Calu3 (cell line): Measurements from ENCODE around the gene GPR33. TPM values are rescaled to one million over a fixed set of nuclear protein-coding genes. Genes with fewer than 3 reads are reported as not detected.

ENCODE experiments used
- Bru-seq: library from RNA; stranded (reverse); fragments of 400-500 nt; gene quantifications from one replicate; lab custom pipeline; 2021; lab: Mats Ljungman, UMichigan
- BruChase-seq, 2 experiments: library from RNA; stranded (reverse); fragments of 400-500 nt; gene quantifications; one replicate each; lab custom pipeline; 2021; lab: Mats Ljungman, UMichigan
- BruUV-seq: library from RNA; stranded (reverse); fragments of 400-500 nt; replicated peaks from 2 replicates; lab custom pipeline; 2021; lab: Mats Ljungman, UMichigan
- CTCF ChIA-PET: fragments of 300-600 bp; sonication (Branson Sonifier 250); formaldehyde crosslinking; loops from one replicate; lab custom pipeline; 2022; ENCODE audit warnings: antibody characterized with exemption; lab: Charles Lee
- DNase-seq: peaks from one replicate; pipeline ENCODE4 v3.0.0; 2022
- H3K27ac Mint-ChIP-seq: one replicate; pipeline ENCODE4 v1.8.0; 2022; ENCODE audit warnings: mixed read lengths; ENCODE audit not compliant: unreplicated experiment
- H3K27me3 Mint-ChIP-seq: one replicate; pipeline ENCODE4 v1.8.0; 2022; ENCODE audit warnings: mixed read lengths; ENCODE audit not compliant: unreplicated experiment
- H3K36me3 Mint-ChIP-seq: one replicate; pipeline ENCODE4 v1.8.0; 2022; ENCODE audit warnings: mild to moderate bottlenecking, moderate library complexity, mixed read lengths; ENCODE audit not compliant: insufficient read depth, unreplicated experiment
- H3K4me1 Mint-ChIP-seq: one replicate; pipeline ENCODE4 v1.8.0; 2022; ENCODE audit warnings: mild to moderate bottlenecking, low read depth, mixed read lengths; ENCODE audit not compliant: unreplicated experiment
- H3K4me3 Mint-ChIP-seq: one replicate; pipeline ENCODE4 v1.8.0; 2022; ENCODE audit warnings: mild to moderate bottlenecking, low read depth, moderate library complexity, mixed read lengths; ENCODE audit not compliant: unreplicated experiment
- H3K9me3 Mint-ChIP-seq: one replicate; pipeline ENCODE4 v1.8.0; 2022; ENCODE audit warnings: low read depth, mixed read lengths; ENCODE audit not compliant: unreplicated experiment
- CTCF ChIP-seq: fragments of 200-600 bp; IDR thresholded peaks from one replicate; pipeline ENCODE4 v1.8.0; 2022; ENCODE audit warnings: antibody characterized with exemption; ENCODE audit not compliant: unreplicated experiment
- intact Hi-C: fragments of 100-400 bp; cut with micrococcal nuclease; formaldehyde crosslinking; loops from one replicate; pipeline ENCODE4 v1.10.0; 2022; ENCODE audit not compliant: unreplicated experiment
- long read RNA-seq: library from polyadenylated mRNA; stranded (forward); transcript quantifications from one replicate; pipeline ENCODE4 v2.0.0, GENCODE V29; 2022
- total RNA-seq: library from RNA; stranded (reverse); gene quantifications from 2 replicates; pipeline ENCODE4 v1.2.3, GENCODE V29; 2022

GPR33 gene
- total RNA-seq = not detected in 2 replicates
- not detected for Bru-seq, nascent RNA
- BruChase-seq, experiment 1, labeled RNA remaining after a 6-hour chase = not detected
- not detected for BruChase-seq, experiment 2, labeled RNA remaining after a 2-hour chase
- long read RNA-seq = 0 reads

DNA sequence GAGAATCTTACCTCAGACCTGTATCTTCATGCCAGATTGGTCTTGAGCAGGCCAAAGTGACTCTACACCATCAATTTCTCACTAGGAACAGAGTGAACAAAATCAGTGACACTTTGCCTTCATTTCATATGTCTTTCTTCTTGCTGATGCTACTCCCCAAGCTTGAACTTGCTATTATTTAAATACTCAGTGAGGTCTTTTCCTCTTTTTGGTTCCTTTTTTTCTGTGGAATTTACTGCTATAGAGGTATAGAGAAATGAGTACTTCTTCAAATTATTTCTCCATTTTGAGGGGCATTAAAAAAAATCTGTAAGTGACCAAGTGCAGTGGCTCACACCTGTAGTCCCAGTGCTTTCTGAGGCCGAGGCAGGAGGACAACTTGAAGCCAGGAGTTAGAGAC lies at the start of gene GPR33:
Gene GPR33 (minus strand): TSS at position 154 of the 400 bp plus-strand sequence. CDS start 4,074 bp downstream, outside the sequence.
- intact Hi-C loops = no loop called here
- Mint-ChIP-seq H3K36me3 (no peaks in the 10 kb centered on the region), H3K9me3 (no peaks in the 10 kb centered on the region), H3K27ac (no peak within 1 kb of the TSS), H3K4me1 (no peaks in the 10 kb centered on the region), H3K27me3 (no peaks in the 10 kb centered on the region), H3K4me3 (no peak within 1 kb of the TSS)
- CTCF ChIA-PET = interaction anchor here (0.7 kb wide), 1 partner anchor 85 kb away, joined by 3 read pairs; no protein-coding TSS in a partner anchor
- TF ChIP-seq CTCF = no peak
- no TSS peak for BruUV-seq
- no peak for DNase-seq

- CTCF ChIA-PET = no interaction called here
- no peak overlapping the region for H3K4me3 Mint-ChIP-seq
- no peak overlapping the region for H3K27ac Mint-ChIP-seq
- peaks cover 12% of the 10 kb centered on the region for H3K27me3 Mint-ChIP-seq
- no peaks in the 10 kb centered on the region for H3K36me3 Mint-ChIP-seq
- no peak for TF ChIP-seq CTCF
- intact Hi-C loops = no loop called here
- no peaks in the 10 kb centered on the region for H3K4me1 Mint-ChIP-seq
- no peaks in the 10 kb centered on the region for H3K9me3 Mint-ChIP-seq
- DNase-seq = no peak
- no TSS peak for BruUV-seq
These were observed 48.5 kb upstream of the GPR33 start for GRCh38 chr14:31536201-31536960.

DNA sequence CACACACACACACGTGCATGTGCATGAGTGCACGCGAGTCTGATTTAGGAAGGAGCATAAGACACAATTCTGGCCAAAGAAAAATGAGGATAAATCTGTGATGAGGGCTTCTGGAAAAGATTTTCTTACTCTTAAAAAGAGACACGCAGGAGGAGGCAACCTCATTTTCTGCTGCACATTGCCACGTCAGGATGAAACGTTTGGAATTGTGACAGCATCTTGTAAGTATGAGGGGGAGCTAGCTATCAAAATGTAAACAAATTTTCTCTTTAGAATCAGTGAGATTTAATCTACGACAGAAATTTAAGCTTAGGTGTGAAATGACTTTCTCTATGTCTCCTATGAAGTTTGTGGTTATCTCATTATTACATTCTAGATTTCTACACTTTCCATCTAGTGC lies 42.3 kb upstream of the GPR33 start:
- H3K27ac Mint-ChIP-seq = no peak overlapping the region
- BruUV-seq = no TSS peak
- intact Hi-C loops = no loop called here
- H3K36me3 Mint-ChIP-seq = no peaks in the 10 kb centered on the region
- no peaks in the 10 kb centered on the region for H3K9me3 Mint-ChIP-seq
- no peaks in the 10 kb centered on the region for H3K4me1 Mint-ChIP-seq
- no peaks in the 10 kb centered on the region for H3K27me3 Mint-ChIP-seq
- H3K4me3 Mint-ChIP-seq = no peak overlapping the region
- no peak for TF ChIP-seq CTCF
- CTCF ChIA-PET = no interaction called here
- no peak for DNase-seq

GRCh38 chr14:31529053-31529452 lies 41.2 kb upstream of the GPR33 start:
- H3K4me3 Mint-ChIP-seq = no peak overlapping the region
- no peak for DNase-seq
- no peaks in the 10 kb centered on the region for H3K9me3 Mint-ChIP-seq
- CTCF ChIA-PET = no interaction called here
- no peak for TF ChIP-seq CTCF
- no peaks in the 10 kb centered on the region for H3K36me3 Mint-ChIP-seq
- no peak overlapping the region for H3K27ac Mint-ChIP-seq
- H3K4me1 Mint-ChIP-seq = no peaks in the 10 kb centered on the region
- no TSS peak for BruUV-seq
- no peaks in the 10 kb centered on the region for H3K27me3 Mint-ChIP-seq
- intact Hi-C loops = no loop called here
